ENCODE results near the gene AXIN2. TPM values are rescaled to one million over a fixed set of nuclear protein-coding genes. Genes with fewer than 3 reads are reported as not detected.
"Not testable (repeated sequence)": the region's sequence is repeated elsewhere in the genome, so short reads cannot be mapped to it uniquely, and the experiment has no call there.

AXIN2 gene
- polyA plus RNA-seq, 3 donors from 2014 or later = 0.57 to 0.94 TPM; not detected in 1

GRCh38 chr17:65519462-65519861 is 42.0 kb downstream of the AXIN2 start:
- peaks cover 15 to 24% of the 10 kb centered on the region in 2 donors for H3K4me1 Mint-ChIP-seq
- peaks cover 6 to 27% (median 15%) of the 10 kb centered on the region in 3 donors for H3K27me3 Mint-ChIP-seq (ENCODE audit: low read depth in 3 of 3)
- H3K4me3 Mint-ChIP-seq = no peak overlapping the region
- no peaks in the 10 kb centered on the region for H3K9me3 Mint-ChIP-seq
- no peak for DNase-seq
- no peaks in the 10 kb centered on the region for H3K36me3 Mint-ChIP-seq
- H3K27ac Mint-ChIP-seq = no peak overlapping the region

- peaks cover 6 to 27% (median 15%) of the 10 kb centered on the region in 3 donors for H3K27me3 Mint-ChIP-seq (ENCODE audit: low read depth in 3 of 3)
- H3K27ac Mint-ChIP-seq = no peak overlapping the region
- no peak overlapping the region for H3K4me3 Mint-ChIP-seq
- DNase-seq = no peak
- H3K4me1 Mint-ChIP-seq = peaks cover 9 to 12% of the 10 kb centered on the region in 2 donors
- H3K9me3 Mint-ChIP-seq = no peaks in the 10 kb centered on the region
- H3K36me3 Mint-ChIP-seq = no peaks in the 10 kb centered on the region
Measured at GRCh38 chr17:65518256-65518655, 43.2 kb downstream of the AXIN2 start.

GRCh38 chr17:65515959-65516948 is 45.2 kb downstream of the AXIN2 start:
- no peak for DNase-seq

GRCh38 chr17:65515512-65515911 is 45.9 kb downstream of the AXIN2 start:
- Mint-ChIP-seq H3K4me3 (no peak overlapping the region), H3K27me3 (ENCODE audit: low read depth in 3 of 3) (peaks cover 6 to 18% (median 6%) of the 10 kb centered on the region in 3 donors), H3K36me3 (no peaks in the 10 kb centered on the region), H3K4me1 (no peaks in the 10 kb centered on the region), H3K9me3 (no peaks in the 10 kb centered on the region), H3K27ac (no peak overlapping the region)
- DNase-seq = no peak

More at GRCh38 chr17:65515959-65516948, 45.2 kb downstream of the AXIN2 start:
- H3K4me1 Mint-ChIP-seq = no peaks in the 10 kb centered on the region
- peaks cover 6 to 22% (median 6%) of the 10 kb centered on the region in 3 donors for H3K27me3 Mint-ChIP-seq (ENCODE audit: low read depth in 3 of 3)
- no peaks in the 10 kb centered on the region for H3K9me3 Mint-ChIP-seq
- no peaks in the 10 kb centered on the region for H3K36me3 Mint-ChIP-seq
- H3K27ac Mint-ChIP-seq = no peak overlapping the region
- H3K4me3 Mint-ChIP-seq = no peak overlapping the region

GRCh38 chr17:65514541-65514940 is 46.9 kb downstream of the AXIN2 start:
- Mint-ChIP-seq H3K4me3 (no peak overlapping the region), H3K27me3 (ENCODE audit: low read depth in 3 of 3) (peaks cover 6 to 14% (median 6%) of the 10 kb centered on the region in 3 donors), H3K4me1 (no peaks in the 10 kb centered on the region), H3K27ac (no peak overlapping the region), H3K9me3 (no peaks in the 10 kb centered on the region), H3K36me3 (no peaks in the 10 kb centered on the region)
- DNase-seq = no peak

- no peaks in the 10 kb centered on the region for H3K4me1 Mint-ChIP-seq
- peaks cover 6 to 9% (median 6%) of the 10 kb centered on the region in 3 donors for H3K27me3 Mint-ChIP-seq (ENCODE audit: low read depth in 3 of 3)
- H3K36me3 Mint-ChIP-seq = no peaks in the 10 kb centered on the region
- DNase-seq = no peak
- H3K4me3 Mint-ChIP-seq = no peak overlapping the region
- no peaks in the 10 kb centered on the region for H3K9me3 Mint-ChIP-seq
- H3K27ac Mint-ChIP-seq = no peak overlapping the region
Measured at GRCh38 chr17:65514082-65514481, 47.4 kb downstream of the AXIN2 start.

GRCh38 chr17:65511316-65511715 is 50.1 kb downstream of the AXIN2 start:
- H3K36me3 Mint-ChIP-seq = no peaks in the 10 kb centered on the region
- H3K27ac Mint-ChIP-seq = no peak overlapping the region
- peaks cover 2 to 11% (median 3%) of the 10 kb centered on the region in 3 donors for H3K27me3 Mint-ChIP-seq (ENCODE audit: low read depth in 3 of 3)
- no peak overlapping the region for H3K4me3 Mint-ChIP-seq
- H3K4me1 Mint-ChIP-seq = no peaks in the 10 kb centered on the region
- no peak for DNase-seq
- H3K9me3 Mint-ChIP-seq = no peaks in the 10 kb centered on the region

- Mint-ChIP-seq H3K27ac (no peak overlapping the region), H3K4me3 (no peak overlapping the region), H3K36me3 (no peaks in the 10 kb centered on the region), H3K27me3 (ENCODE audit: low read depth in 3 of 3) (peaks cover 2 to 14% (median 5%) of the 10 kb centered on the region in 3 donors), H3K4me1 (no peaks in the 10 kb centered on the region), H3K9me3 (no peaks in the 10 kb centered on the region)
- DNase-seq = no peak
Measured at GRCh38 chr17:65509032-65509431, 52.4 kb downstream of the AXIN2 start.

- not testable (repeated sequence) for H3K9me3 Mint-ChIP-seq, H3K4me3 Mint-ChIP-seq, H3K27ac Mint-ChIP-seq, H3K36me3 Mint-ChIP-seq, DNase-seq, H3K4me1 Mint-ChIP-seq
- peaks cover 2 to 13% (median 5%) of the 10 kb centered on the region in 3 donors for H3K27me3 Mint-ChIP-seq (ENCODE audit: low read depth in 3 of 3)
Measured at GRCh38 chr17:65504673-65505072, 56.8 kb downstream of the AXIN2 start.

- Mint-ChIP-seq H3K4me1 (no peaks in the 10 kb centered on the region), H3K27ac (no peak overlapping the region), H3K9me3 (no peaks in the 10 kb centered on the region), H3K4me3 (no peak overlapping the region), H3K36me3 (no peaks in the 10 kb centered on the region), H3K27me3 (ENCODE audit: low read depth in 3 of 3) (peaks cover 3 to 14% (median 5%) of the 10 kb centered on the region in 3 donors)
- no peak for DNase-seq
Measured at GRCh38 chr17:65504141-65504540, 57.3 kb downstream of the AXIN2 start.

GRCh38 chr17:65503557-65503956 is 57.9 kb downstream of the AXIN2 start:
- H3K4me1 Mint-ChIP-seq = no peaks in the 10 kb centered on the region
- peaks cover 2 to 14% (median 5%) of the 10 kb centered on the region in 3 donors for H3K27me3 Mint-ChIP-seq (ENCODE audit: low read depth in 3 of 3)
- no peaks in the 10 kb centered on the region for H3K36me3 Mint-ChIP-seq
- H3K9me3 Mint-ChIP-seq = no peaks in the 10 kb centered on the region
- no peak for DNase-seq
- no peak overlapping the region for H3K27ac Mint-ChIP-seq
- H3K4me3 Mint-ChIP-seq = no peak overlapping the region

GRCh38 chr17:65498816-65499215 is 62.6 kb downstream of the AXIN2 start:
- no peak overlapping the region for H3K27ac Mint-ChIP-seq
- H3K36me3 Mint-ChIP-seq = no peaks in the 10 kb centered on the region
- H3K27me3 Mint-ChIP-seq (ENCODE audit: low read depth in 3 of 3) = peaks cover 5 to 12% (median 5%) of the 10 kb centered on the region in 3 donors
- no peak for DNase-seq
- H3K4me3 Mint-ChIP-seq = no peak overlapping the region
- no peaks in the 10 kb centered on the region for H3K9me3 Mint-ChIP-seq
- H3K4me1 Mint-ChIP-seq = peaks cover 3 to 5% of the 10 kb centered on the region in 2 donors

- Mint-ChIP-seq H3K4me3 (no peak overlapping the region), H3K27ac (no peak overlapping the region), H3K4me1 (peaks cover 3 to 5% of the 10 kb centered on the region in 2 donors), H3K36me3 (no peaks in the 10 kb centered on the region), H3K27me3 (ENCODE audit: low read depth in 3 of 3) (peaks cover 4 to 15% (median 5%) of the 10 kb centered on the region in 3 donors), H3K9me3 (no peaks in the 10 kb centered on the region)
- no peak for DNase-seq
Measured at GRCh38 chr17:65496801-65497200, 64.6 kb downstream of the AXIN2 start.
